Activated naive CD4-positive, alpha-beta T cell treated with anti-CD3 and anti-CD28 coated beads, Interleukin-2, amount 50 U/mL, for 72 hours (primary cell): ENCODE results near the gene TEAD4. TPM values are rescaled to one million over a fixed set of nuclear protein-coding genes. Genes with fewer than 3 reads are reported as not detected.

Experiments
- ATAC-seq, 2 donors: fragments of 150-1000 bp; cut with Tn5 transposase; 2 replicates each; pipeline ENCODE4 v1.10.0; 2021; ENCODE audit warnings: mild to moderate bottlenecking in 2 of 2, moderate library complexity in 2 of 2
- DNase-seq, 2 donors: peaks; one replicate each; pipeline ENCODE4 v3.0.0; 2021 to 2022; ENCODE audit warnings: low spot score in 2 of 2
- H3K27ac Mint-ChIP-seq, 2 donors: one replicate each; pipeline ENCODE4 v1.8.0; 2022; ENCODE audit warnings: mild to moderate bottlenecking in 2 of 2, mixed read lengths in 2 of 2
- H3K36me3 Mint-ChIP-seq, 2 donors: one replicate each; pipeline ENCODE4 v1.8.0; 2022; ENCODE audit warnings: mixed read lengths in 2 of 2
- H3K9me3 Mint-ChIP-seq, 2 donors: one replicate each; pipeline ENCODE4 v1.8.0; 2022; ENCODE audit warnings: mixed read lengths in 2 of 2
- total RNA-seq, 2 donors: library from RNA; stranded (reverse); gene quantifications; one replicate each; pipeline ENCODE4 v1.2.3, GENCODE V29; 2022

Gene TEAD4
- total RNA-seq, 2 donors from 2014 or later, result 0.32 to 8.3 TPM

DNA sequence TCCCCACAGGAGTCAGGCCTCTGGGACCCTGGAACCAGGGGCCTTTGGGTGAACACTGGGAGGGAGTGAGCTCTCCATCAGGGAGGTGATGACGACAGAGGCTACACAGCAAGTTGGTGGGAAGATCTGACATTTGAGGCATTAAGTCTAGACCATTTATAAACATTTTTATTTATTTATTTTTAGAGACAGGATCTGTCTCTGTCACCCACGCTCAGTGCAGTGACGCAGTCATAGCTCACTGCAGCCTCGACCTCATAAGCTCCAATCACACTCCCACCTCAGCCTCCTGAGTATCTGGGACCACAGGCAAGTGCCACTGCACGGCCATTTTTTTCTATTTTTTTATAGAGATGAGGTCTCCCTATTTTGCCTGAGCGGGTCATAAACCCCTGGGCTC, 53.6 kb downstream of the TEAD4 start:
- ATAC-seq, result no peak
- H3K9me3 Mint-ChIP-seq, result no peaks in the 10 kb centered on the region
- H3K36me3 Mint-ChIP-seq, result no peaks in the 10 kb centered on the region
- DNase-seq, result no peak
- H3K27ac Mint-ChIP-seq, result no peak overlapping the region

DNA sequence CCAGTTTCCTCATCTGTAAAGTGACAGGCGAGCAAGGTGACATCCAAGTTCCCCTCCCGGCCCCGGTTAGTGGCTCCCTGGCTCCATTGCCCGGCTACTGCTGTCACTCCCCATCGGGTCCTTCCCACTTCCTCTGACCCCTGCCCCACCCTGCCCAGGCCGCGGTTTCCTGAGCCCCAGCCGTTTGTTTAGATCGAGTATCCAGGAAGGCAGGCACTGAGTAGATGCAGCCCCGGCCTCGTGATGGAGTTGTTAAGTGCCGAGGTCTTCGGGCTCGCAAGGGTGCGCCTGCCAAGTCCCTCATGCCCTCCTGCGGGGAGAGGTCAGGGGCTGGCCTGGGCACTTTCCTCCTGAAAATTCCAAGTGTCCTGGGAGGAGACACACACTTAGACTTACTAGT, 55.4 kb downstream of the TEAD4 start:
- no peaks in the 10 kb centered on the region for H3K36me3 Mint-ChIP-seq
- no peak for DNase-seq
- no peaks in the 10 kb centered on the region for H3K9me3 Mint-ChIP-seq
- H3K27ac Mint-ChIP-seq, result no peak overlapping the region
- no peak for ATAC-seq

DNA sequence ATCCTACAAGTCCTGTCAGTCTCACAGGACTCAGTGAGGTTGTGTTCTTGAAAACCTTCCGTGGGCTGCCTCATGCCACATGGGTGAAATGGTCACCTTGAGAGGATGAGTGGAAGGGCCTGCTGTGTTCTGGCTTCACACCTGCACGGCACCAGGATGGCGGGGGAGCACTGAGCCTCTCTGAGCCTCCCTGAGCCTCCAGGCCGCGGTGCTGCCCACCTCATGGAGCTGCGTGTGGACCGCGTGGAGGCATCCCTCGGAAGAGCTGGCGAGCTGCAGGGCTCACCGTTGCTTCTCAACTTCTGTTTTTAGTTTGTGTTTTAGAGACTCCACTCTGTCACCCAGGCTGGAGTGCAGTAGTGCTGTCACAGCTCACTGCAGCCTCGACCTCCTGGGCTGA, 56.2 kb downstream of the TEAD4 start:
- ATAC-seq, result no peak
- H3K36me3 Mint-ChIP-seq, result no peaks in the 10 kb centered on the region

DNA sequence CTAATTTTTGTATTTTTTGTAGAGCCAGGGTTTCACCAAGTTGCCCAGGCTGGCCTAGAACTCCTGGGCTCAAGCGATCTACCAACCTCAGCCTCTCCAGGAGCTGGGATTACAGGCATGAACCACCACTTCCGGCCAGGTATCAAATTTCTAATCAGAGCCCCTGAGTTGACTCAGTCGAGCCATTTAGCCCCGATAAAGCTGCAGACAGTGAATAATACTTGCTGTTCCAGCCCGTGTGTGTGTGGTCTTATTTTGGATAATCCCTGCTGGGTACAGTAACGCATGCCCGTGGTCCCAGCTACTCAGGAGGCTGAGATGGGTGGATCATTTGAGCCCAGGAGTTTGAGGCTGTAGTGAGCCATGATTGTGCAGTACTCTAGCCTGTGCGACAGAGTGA, 57.0 kb downstream of the TEAD4 start:
- no peak overlapping the region for H3K27ac Mint-ChIP-seq
- H3K9me3 Mint-ChIP-seq, result no peaks in the 10 kb centered on the region
- ATAC-seq, result no peak
- DNase-seq, result no peak
- H3K36me3 Mint-ChIP-seq, result no peaks in the 10 kb centered on the region

More for the DNA sequence above, 56.2 kb downstream of the TEAD4 start:
- H3K27ac Mint-ChIP-seq, result no peak overlapping the region
- H3K9me3 Mint-ChIP-seq, result no peaks in the 10 kb centered on the region
- DNase-seq, result no peak

DNA sequence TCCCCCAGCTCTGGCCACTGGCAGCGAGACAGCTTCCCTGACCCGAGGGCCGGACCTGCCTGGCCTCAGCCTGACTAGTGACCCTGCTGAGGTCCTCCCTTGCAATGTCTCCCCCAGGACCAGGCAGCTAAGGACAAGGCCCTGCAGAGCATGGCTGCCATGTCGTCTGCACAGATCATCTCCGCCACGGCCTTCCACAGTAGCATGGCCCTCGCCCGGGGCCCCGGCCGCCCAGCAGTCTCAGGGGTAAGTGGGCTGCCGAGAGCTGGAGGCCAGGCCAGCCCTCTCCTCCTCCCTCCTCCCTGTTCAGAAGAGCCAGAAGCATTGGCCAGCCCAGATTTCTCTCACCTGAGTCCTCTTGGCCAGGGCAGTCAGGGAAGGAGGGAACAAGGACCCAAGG, 58.1 kb downstream of the TEAD4 start:
- no peak overlapping the region for H3K27ac Mint-ChIP-seq
- no peaks in the 10 kb centered on the region for H3K36me3 Mint-ChIP-seq

DNA sequence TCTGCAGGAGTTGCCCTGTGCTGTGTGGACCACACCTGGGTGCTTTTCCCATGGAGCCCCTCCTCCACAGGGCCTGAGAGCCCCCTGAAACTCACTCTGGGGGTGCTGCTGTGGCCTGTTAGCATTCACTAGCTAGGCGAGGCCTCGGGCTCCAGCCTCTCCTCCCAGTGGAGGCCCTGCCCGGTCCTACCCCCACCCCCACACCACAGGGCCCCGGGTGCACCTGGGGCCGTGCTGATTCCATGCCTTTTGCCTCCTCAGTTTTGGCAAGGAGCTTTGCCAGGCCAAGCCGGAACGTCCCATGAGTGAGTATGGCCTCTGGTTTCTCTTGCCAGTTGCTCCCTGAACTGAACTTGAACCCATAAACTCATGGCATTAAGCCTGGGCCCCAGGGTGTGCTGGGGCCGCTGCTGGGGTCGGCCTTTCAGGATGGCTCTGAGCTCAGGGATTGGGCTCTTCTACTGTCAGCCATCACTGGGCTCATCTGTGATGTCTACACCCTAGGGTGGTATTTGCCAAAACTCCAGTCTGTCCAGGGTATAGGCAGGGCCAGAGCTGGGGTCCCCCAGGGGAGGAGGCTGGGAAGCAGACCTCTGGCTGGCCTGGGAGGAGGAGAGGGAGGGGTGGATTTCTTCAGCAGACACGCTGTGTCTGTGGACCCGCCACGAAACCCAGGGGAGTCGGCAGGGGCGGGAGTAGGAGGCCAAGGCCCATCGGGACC, 59.2 kb downstream of the TEAD4 start:
- DNase-seq (no peak), ATAC-seq (no peak)
- Mint-ChIP-seq H3K9me3 (no peaks in the 10 kb centered on the region), H3K27ac (no peak overlapping the region), H3K36me3 (no peaks in the 10 kb centered on the region)

More for the DNA sequence above, 58.1 kb downstream of the TEAD4 start:
- ATAC-seq, result no peak
- DNase-seq, result no peak
- H3K9me3 Mint-ChIP-seq, result no peaks in the 10 kb centered on the region

DNA sequence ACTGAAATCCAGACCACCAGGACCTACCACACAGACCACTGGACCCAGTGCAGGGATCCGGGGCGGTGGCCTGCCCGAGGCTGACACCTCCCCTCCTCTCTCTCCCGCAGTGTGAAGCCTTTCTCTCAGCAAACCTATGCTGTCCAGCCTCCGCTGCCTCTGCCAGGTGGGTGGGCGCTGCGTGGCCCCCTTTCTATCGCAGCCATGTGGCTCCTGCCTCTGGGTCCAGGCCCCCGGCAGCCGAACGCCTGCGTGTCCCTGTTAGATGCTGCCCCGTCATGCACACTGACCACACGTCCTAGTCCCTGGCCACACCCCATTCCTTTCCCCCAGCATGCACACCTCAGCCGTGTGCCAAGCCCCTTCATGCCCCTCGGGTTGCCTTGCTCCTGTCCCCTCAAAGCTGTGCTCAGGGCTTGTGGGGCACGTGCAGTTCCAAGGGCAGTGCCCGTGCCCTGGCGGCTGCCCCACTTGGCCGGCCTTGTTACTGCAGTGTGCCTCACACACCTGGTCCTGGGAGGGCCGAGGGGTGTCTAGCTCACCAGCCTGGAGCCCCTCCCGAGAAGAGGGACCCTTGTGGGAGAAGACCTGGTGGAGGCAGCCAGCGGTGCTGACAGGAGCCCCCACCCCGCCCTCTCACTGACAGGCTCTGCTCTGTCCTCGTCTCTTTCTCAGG, 59.9 kb downstream of the TEAD4 start:
- Mint-ChIP-seq H3K36me3 (no peaks in the 10 kb centered on the region), H3K9me3 (no peaks in the 10 kb centered on the region), H3K27ac (no peak overlapping the region)
- no peak for ATAC-seq
- DNase-seq, result no peak

DNA sequence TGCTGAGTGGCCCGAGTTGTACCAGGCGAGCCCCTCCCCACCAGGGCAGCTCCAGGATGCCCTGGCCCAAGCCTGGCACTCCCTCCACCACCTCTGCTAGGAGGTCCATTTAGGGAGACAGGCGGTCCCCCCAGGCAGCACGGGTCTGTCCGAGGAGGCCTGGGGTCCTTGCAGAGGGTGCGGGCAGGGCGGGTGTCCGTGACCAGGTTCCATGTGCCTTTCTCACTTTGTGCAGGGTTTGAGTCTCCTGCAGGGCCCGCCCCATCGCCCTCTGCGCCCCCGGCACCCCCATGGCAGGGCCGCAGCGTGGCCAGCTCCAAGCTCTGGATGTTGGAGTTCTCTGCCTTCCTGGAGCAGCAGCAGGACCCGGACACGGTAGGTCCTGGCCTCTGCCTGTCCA, 61.2 kb downstream of the TEAD4 start:
- no peaks in the 10 kb centered on the region for H3K36me3 Mint-ChIP-seq

DNA sequence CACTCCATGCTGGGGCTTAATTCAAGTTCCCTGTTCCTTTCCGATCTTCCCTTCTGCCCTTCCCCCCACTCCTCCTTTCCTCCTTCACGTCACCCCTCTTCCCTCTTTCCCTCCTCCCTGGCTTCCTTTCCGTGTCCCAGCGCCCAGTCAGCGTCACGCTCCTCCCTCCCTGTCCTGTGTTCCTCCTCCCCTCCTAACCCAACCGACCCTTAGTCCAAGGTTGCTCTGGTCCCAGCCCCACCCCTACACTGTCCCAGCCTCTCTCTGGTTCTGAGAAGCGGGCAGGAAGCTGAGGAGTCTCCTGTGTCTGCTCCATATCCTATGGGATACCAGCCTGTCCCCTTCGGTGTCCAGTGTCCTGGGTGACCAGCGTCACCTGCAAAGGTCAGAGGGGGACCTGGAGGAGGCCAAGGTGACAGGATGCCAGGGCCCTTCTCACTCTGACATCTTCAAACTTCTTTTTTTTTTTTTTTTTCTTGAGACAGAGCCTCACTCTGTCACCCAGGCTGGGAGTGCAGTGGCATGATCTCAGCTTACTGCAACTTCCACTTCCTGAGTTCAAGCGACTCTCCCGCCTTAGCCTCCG, 61.7 kb downstream of the TEAD4 start:
- Mint-ChIP-seq H3K9me3 (no peaks in the 10 kb centered on the region), H3K27ac (no peak overlapping the region), H3K36me3 (no peaks in the 10 kb centered on the region)
- ATAC-seq (no peak), DNase-seq (no peak)

More for the DNA sequence above, 61.2 kb downstream of the TEAD4 start:
- ATAC-seq (no peak), DNase-seq (no peak)
- no peak overlapping the region for H3K27ac Mint-ChIP-seq
- no peaks in the 10 kb centered on the region for H3K9me3 Mint-ChIP-seq

DNA sequence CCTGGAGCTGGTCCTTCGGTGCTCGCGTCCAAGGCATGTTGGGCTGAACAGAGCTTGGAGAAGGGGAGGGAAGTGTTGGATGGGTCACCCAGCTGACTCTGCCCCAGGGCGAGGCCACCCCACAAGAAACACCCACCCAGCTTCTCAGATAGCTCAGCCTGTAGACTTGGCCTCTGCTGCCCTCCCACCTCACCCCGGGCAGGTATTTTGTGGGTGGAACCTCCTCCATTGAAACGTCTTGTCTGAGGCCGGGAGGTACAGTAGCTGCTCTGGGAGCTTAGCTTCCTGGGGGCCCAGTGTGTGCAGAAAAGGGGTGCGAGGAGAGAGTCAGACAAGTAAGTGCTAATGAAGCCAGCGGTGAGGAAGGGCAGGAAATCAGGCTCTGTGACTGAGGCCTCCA, 63.2 kb downstream of the TEAD4 start:
- ATAC-seq, result no peak
- no peak for DNase-seq
- no peak overlapping the region for H3K27ac Mint-ChIP-seq

DNA sequence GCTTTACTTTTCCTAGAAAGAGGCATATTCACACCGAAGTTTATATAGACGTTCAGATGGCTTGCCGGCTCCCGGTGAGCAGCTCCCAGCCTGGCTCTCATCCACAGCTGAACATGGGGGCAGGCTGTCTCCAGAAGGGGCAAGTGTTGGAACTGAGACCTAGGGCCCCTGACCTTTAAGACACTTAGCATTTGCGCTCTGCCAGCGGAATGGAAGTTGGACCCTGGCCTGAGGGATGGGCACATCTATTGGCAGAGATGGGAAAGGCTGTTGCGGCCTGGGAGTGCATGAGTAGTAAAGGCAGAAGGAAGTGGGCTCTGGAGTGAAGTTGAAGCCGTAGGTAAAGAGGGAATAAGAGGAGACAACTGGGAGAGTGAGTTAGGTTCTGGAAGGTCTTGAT, 63.8 kb downstream of the TEAD4 start:
- ATAC-seq, result no peak
- no peak for DNase-seq
- Mint-ChIP-seq H3K36me3 (no peaks in the 10 kb centered on the region), H3K9me3 (no peaks in the 10 kb centered on the region), H3K27ac (no peak overlapping the region)

More for the DNA sequence above, 63.2 kb downstream of the TEAD4 start:
- no peaks in the 10 kb centered on the region for H3K9me3 Mint-ChIP-seq
- H3K36me3 Mint-ChIP-seq, result no peaks in the 10 kb centered on the region

DNA sequence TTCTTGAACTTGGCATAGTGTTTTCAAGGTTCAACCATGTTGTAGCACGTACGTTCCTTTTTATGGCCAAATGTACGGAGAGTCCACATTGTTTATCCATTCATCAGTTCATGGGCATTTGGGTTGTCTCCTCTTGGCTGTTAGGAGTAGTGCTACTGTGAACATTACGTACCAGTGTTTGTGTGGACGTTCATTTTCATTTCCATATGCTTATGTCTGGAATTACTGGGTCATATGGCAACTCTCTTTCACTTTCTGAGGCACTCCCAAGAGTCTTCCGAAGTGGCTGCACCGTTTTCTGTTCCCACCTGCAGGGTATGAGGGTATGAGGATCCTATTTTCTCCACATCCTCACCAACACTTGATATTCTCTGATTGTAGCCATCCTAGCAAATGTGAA, 68.9 kb downstream of the TEAD4 start:
- Mint-ChIP-seq H3K9me3 (no peaks in the 10 kb centered on the region), H3K27ac (no peak overlapping the region)
- no peak for ATAC-seq

DNA sequence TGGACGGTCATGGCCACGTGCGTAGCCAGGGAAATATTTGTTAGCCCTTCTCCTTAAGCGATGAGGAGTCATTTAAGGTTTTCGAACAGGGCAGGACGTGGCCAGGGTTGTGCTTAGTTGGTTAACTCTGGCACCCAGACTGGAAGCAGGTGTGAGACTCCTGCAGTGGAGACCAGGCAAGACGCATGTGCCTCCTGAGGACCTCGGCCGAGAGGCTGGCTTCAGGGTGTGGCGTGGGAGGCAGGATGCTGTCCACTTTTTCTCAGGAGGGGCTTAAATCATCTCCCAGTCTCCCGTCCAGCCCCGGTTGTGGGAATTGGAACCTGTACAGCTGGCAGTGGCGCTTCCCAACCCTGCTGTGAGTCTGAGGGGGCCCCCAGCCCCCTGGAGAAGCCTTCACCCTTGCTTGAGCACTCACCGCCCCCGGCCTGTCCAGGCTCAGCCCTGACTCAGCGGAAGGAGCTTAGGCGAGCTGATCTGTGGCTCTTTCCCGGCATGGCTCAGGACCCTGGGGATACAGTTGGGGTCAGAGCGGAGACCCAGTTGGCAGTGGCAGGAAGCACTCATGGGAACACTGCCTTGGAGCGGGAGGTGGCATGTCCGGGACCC, 71.7 kb downstream of the TEAD4 start:
- no peak overlapping the region for H3K27ac Mint-ChIP-seq
- DNase-seq, result no peak
- no peaks in the 10 kb centered on the region for H3K36me3 Mint-ChIP-seq
- no peaks in the 10 kb centered on the region for H3K9me3 Mint-ChIP-seq
- ATAC-seq, result no peak

More for the DNA sequence above, 68.9 kb downstream of the TEAD4 start:
- no peak for DNase-seq
- no peaks in the 10 kb centered on the region for H3K36me3 Mint-ChIP-seq

DNA sequence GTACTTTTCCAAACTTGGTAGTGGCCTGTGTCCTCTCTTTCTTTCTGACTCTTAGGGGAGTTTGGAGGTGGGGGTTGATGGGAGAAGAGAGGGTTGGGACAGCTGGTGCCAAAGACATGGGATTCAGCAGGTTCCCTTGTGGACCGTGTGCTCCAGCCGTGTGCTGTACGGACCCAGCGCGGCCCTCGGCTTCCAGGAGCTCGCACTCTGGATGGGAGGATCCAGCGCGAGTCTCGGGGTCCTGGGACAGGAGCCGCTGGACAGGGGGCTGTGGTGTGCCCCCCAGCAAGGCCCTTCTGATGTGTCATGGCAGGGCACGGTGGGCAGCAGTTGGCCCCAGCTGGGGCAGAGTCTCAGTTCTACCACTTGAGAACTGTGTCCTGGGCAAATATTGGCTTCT, 73.0 kb downstream of the TEAD4 start:
- ATAC-seq (no peak), DNase-seq (no peak)
- Mint-ChIP-seq H3K9me3 (no peaks in the 10 kb centered on the region), H3K27ac (no peak overlapping the region), H3K36me3 (no peaks in the 10 kb centered on the region)

DNA sequence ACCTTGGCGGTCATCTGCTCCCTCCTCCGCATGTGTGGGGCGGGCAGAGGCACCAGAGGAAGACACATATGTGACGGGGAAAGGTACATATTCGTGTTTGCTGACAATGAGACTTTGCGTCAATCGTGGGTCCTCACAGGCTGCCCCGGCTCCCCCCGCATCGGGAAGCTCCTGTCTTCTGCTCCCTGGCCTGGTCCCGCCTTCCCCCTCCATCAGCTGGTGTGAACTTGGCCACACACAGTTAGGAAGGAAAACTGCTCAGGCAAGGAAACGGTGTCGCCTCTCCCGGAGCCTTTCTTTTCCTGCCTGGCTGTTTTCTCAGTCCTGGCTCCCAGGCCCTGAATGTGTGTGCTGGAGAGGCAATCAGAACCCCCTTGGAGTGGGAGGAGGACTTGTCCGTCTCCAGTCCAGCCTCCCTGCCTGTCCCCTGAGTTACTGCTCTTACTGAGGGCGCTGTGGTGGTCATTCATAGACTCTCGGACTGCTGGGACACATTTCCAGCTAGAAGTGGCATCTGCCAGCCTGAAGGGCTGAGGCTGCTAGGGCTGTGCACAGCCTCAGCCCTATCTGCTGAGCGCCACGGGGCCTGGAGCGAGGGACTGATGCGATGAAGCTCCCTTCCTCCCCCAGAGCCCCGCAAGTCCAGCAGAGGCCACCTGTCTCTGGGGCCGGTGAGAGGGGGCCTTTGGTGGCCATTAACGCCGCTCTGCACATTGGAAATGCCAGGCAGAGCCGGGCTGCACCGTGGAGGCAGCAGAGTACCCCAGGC, 73.8 kb downstream of the TEAD4 start:
- ATAC-seq (no peak), DNase-seq (no peak)
- no peaks in the 10 kb centered on the region for H3K9me3 Mint-ChIP-seq
- H3K27ac Mint-ChIP-seq, result no peak overlapping the region
- H3K36me3 Mint-ChIP-seq, result no peaks in the 10 kb centered on the region

DNA sequence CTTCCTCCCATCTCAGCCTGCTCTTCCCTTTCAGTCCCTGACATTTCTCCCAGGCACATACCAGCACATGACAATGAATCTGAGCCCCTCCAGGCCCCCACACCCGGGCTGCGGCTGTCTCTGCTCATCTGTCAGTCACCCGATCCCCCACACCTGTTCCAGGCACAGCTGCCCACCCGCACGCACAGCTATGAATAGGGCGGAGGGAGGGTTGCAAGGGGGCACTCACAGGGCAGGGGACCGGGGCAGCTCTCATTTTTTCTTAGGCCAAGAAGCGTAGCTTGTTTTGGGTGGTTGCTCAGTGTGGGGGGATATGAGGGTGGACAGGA, 74.3 kb downstream of the TEAD4 start:
- Mint-ChIP-seq H3K36me3 (no peaks in the 10 kb centered on the region), H3K9me3 (no peaks in the 10 kb centered on the region), H3K27ac (no peak overlapping the region)
- no peak for DNase-seq
- ATAC-seq, result no peak
